H7 (cell line): ENCODE measurements around the gene OVOL1. TPM values are rescaled to one million over a fixed set of nuclear protein-coding genes. Genes with fewer than 3 reads are reported as not detected.

Experiments
- DNase-seq: peaks from one replicate; pipeline ENCODE4 v3.0.0; 2012
- H3K27me3 ChIP-seq: 2 replicates; pipeline ENCODE4 v1.6.0; 2011; ENCODE audit warnings: mild to moderate bottlenecking, low read length; ENCODE audit not compliant: control insufficient read depth, insufficient read depth
- H3K36me3 ChIP-seq: replicated peaks from 2 replicates; pipeline ENCODE4 v1.5.1; 2011; ENCODE audit warnings: low read length; ENCODE audit not compliant: control insufficient read depth, insufficient read depth
- H3K4me3 ChIP-seq: 2 replicates; pipeline ENCODE4 v1.5.1; 2011; ENCODE audit warnings: low read depth, mild to moderate bottlenecking, control low read depth, low read length, moderate library complexity; ENCODE audit not compliant: insufficient read depth
- total RNA-seq: library from RNA; depleted of rRNA; stranded (reverse); fragments of >200 nt; shearing (Covaris generic); gene quantifications from 2 replicates; pipeline ENCODE4 v1.2.3, GENCODE V29; 2014

The OVOL1 gene
- total RNA-seq, 1 experiment from 2014 or later = 1.2 TPM

DNA sequence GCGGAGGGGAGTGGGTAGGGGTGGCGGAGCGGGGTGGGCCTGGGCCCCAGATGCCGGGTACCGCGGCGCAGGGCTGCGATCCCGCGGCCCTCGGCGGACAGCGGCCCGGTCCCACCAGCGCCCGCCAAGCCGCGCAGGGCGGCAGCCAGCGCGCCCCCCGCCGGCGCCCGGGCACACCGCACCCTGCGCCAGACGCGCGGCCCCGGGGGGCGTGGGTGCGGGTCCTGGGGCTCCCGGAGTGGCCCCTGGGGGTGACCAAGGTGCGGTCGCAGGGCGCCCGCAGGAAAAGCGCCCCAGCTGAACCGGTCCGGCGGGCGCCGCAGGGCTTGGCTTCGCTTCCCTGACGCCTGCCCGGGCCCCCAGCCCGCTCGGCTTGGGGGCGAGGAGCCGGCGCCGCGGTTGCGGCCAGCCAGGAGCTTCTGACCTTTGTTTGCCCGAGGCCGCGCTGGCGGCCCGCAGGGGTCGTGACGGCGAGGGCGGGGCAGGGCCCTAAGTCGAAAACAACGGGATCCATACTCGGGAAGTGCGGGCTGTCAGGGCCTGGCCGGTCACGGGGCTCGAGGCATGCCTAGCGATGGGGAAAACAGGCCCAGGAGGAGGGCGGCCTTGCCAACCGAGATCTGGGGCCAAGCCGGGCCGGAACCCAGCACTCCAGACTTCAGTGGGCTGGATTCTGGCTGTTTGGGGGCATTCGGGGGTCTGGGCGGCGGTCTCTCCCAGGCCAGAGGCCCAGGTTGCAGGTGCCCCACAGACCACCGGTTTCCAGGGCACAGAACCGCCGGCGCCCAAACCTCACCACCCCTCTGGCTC, 5.5 kb upstream of the OVOL1 start:
- H3K36me3 ChIP-seq = no peaks in the 10 kb centered on the region; the same call in none of the 2 replicates
- H3K27me3 ChIP-seq = peaks cover 49% of the 10 kb centered on the region
- DNase-seq = peak; percentile 92
- peak overlapping the region; percentile 69 for H3K4me3 ChIP-seq

DNA sequence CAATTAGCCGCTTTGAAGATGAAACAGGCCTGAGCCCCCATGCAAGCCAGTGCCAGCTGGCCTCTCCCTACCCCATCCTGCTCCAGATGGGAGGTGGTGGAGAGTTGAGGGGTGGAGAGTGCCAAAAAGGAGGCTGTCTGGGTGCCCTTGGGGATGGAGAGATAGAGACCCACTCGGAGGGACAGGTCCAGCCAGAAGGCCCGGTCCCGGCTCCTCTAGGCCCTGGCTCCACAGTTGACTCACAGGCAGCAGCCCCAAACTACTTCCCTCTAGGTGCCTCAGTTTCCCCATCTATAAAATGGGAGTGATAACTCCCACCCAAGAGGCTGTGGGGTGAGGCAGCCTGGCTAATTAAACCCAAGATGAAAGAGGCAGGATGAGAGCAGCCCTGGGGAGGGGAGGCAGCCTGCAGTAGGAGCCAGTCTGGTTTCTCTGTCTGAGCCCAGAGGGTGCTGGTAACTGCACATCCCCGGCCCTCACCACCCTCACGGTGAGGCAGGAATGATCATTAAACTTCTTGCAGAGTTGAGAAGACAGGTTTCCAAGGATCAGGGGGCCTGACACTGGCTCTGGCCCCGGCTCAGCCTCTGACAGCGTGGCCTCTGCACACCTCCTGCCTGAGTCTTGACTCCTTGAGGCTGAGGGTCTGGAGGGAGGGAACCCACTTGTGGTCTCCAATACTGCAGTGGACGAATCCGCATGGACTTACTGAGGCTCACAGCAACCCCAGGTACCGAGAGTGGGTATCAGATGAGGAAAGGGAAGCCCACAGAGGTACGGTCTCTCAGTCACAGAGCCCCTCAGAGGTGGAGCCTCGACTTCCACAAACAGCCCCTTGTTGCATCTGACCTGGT, 4.7 kb upstream of the OVOL1 start:
- Histone ChIP-seq H3K27me3 (peaks cover 57% of the 10 kb centered on the region), H3K4me3 (no peak overlapping the region; the same call in 1 of the 2 replicates), H3K36me3 (no peaks in the 10 kb centered on the region; the same call in none of the 2 replicates)
- DNase-seq = peak; percentile 54

DNA sequence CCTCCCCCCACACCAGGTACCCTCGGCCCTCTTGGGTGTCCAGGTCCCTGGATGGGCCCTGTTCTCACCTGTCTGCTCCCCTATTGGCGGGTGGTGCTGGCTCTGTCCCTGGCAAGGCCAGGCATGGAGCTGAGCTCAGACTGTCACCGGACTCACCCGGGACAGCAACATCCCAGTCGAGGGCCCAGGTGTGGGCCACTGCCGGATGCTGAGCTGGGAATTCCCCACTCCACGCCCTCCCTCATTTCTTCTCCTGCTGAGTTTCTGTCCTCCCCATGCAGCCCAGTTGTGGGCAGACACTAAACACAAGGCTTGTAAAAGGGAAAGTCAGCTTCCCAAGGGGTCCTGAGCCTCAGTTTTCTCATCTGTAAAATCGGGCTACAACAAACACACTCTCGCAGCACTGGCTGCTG, 4.0 kb upstream of the OVOL1 start:
- DNase-seq = peak; percentile 57
- H3K36me3 ChIP-seq = no peaks in the 10 kb centered on the region; the same call in none of the 2 replicates
- peaks cover 62% of the 10 kb centered on the region for H3K27me3 ChIP-seq
- no peak overlapping the region for H3K4me3 ChIP-seq

DNA sequence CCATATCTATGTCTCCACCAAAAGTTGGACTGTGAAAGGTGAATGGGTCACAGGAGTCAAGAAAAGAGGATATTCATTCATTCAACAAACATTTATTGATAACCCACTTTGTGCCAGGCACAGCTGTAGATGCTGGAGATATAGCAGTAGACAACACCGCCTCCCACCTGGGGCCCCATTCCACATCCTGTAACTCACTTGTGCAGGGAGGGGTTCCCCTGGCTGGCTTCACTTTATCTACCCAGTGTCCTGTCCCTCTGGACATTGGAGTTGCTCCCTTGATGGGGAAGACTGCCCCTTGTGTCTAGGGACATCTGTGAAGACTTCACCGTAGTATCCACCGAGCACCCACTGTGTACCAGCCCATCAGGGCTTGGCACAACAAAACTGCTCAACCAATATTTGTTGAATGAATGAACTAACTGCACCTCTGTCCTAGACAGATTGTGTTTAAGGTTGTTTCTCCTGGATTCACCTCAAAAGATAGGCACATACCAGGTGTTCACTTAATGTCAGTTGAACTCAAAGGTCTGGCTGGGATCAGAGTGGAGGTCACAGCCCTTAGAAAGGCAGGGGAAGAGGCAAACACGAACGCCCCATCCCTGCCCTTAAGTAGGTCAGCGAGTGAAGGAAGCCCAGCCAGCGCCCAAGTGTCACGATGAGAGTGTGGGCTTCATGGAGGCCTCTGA, 1.4 kb upstream of the OVOL1 start:
- Histone ChIP-seq H3K27me3 (peaks cover 66% of the 10 kb centered on the region), H3K4me3 (no peak overlapping the region), H3K36me3 (no peaks in the 10 kb centered on the region)
- DNase-seq = peak; percentile 44

DNA sequence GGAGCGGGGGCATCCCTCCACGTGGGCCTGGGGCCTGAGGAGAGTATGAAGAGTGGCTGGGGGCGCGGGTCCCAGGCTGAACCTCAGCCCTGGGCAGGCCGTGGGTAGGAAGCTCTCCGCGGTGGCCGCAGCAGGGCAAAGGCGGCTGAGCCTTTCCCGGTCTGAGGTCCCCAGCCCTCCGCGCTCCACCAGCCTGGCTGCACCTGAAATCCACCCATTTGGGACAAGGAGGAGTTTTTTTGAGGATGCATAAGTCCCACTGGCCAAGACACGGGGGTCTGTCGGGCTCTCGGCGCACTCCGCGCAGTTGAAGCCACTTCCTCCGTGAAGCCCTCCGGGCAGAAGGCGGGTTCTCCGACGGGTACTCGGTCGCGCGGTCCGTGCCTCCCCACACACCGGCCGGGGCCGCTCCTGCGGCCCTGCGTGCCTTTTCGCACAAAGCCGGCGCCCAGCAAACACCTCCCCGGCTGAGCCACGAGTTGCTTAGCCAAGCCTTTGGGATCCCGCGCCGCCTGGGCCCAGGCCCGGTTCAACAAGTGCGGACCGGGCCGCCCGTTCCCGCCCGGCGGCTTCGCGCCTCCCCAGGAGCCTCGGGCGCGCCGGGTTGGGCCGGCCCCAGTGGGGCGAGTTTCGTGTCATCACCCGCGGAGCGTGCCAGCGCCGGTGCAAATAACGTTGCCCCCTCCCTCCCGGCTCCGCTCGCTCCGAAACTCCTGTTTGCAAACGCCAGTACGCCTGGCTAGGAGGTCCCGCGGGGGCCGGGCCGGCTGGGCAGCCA, 666 bp upstream of the OVOL1 start:
- H3K4me3 ChIP-seq = peak overlapping the region; percentile 33
- no peaks in the 10 kb centered on the region for H3K36me3 ChIP-seq
- H3K27me3 ChIP-seq = peaks cover 64% of the 10 kb centered on the region
- peak; percentile 84 for DNase-seq

DNA sequence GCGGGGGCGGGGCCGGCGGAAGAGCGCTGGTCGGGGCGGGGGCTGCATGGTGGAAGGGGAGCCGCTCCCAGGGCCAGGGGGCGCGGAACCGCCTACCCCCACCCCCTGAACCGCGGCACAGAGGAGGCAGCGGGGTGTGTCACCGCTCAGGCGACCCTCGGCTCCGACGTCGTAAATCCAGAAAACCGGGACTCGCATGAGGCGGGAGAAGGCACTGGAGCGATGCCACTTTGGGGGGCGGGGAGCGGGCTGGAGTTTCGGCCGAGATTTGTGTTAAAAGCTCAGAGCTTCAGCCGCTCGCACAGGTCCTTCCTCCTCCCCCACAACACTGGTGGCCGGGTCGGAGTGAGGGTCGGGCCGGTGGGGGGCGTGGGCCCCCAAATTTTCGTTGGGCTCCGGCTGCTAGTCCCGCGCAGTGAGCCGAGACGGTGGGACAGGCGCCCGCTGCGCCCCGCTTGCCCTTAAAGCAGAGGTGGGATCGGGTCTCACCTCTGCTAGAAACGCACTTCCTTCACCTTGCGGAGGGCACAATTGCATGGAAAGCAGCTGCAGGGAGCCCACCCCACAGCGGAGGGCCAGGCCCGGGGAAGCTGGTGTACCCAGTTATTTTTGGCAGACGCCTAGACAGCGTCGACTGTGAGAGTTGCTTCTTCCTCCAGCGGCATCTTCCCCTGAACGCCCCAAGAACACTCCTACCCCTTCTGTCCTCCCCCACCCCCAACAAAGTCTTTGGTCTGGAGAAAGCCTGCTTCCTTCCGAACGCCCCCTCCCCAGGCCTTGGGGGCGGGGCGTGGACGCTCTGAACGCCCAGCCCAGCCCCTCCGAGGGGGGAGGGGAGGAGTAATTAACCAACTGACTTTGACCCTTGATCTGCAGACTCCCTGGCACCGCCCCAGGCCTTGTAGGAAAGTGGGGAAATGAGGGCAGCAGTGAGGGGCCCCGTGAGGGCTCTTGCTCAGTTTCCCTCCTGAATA, 1.1 kb downstream of the OVOL1 start:
- Histone ChIP-seq H3K27me3 (peaks cover 47% of the 10 kb centered on the region), H3K4me3 (peak overlapping the region; percentile 58), H3K36me3 (no peaks in the 10 kb centered on the region)
- peak; percentile 97 for DNase-seq

DNA sequence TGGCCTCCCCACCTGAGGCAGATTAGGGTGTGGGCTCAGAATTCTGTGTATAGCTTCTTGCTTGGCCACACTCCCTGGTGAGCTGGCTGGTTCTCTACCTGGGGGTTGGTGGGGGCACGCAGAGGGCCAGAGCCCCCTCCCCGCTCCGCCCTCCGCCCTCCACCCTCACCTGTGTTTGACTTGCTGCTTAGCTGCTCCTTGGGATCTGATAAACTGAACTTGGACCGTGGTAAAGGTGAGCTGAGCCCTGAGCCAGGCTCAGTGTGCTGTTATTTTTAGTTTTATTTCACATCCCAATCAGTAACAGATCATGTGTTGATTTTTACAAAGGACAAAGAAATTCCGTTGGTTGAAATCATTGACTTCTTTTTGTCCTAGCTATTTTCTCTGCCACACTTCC, 2.0 kb downstream of the OVOL1 start:
- Histone ChIP-seq H3K27me3 (peaks cover 44% of the 10 kb centered on the region), H3K36me3 (no peaks in the 10 kb centered on the region), H3K4me3 (no peak overlapping the region)
- DNase-seq = peak; percentile 65

DNA sequence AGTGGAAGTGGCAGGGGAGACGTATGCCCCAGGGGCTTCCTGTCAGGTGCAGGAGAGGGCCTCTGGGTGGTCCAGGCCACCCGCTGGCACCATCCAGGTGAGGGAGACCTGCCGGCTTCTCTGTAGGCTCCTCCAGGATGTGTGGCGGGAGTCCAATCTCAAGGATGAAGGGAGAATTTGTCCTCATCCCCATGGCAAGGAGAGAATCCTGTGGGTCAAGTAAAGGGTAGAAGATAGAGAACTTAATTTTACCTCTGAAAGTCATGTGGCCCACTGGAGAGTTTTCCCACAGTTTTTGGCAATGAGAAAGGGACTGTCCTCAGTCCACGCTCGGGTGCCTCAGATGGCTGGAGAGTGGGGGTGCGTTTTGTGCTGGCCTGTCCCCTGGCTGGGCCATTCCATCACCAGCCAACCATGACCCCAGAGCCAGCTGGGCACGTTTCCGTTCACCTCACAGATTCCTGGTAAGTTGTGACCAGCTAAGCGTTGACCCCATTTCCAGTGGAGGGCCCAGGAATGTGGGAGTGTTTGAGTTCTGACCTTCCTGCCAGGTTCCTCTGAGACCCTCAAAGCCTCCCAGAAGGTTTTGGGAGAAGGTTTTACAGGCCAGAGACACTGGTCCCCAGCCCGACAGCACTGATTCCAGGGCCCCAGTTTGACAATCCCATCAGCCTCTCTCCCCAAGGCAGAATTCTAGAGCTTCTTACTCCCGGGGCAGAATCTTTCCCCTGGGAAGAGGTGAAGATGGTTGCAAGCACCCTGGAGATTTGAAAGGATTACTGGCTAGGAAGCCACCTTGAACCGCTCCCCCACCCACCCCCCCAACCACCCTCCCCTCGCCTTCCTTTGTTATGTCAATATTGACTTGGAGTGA, 2.6 kb downstream of the OVOL1 start:
- H3K36me3 ChIP-seq = no peaks in the 10 kb centered on the region; the same call in 1 of the 2 replicates
- peaks cover 38% of the 10 kb centered on the region for H3K27me3 ChIP-seq
- DNase-seq = peak; percentile 80
- H3K4me3 ChIP-seq = no peak overlapping the region

DNA sequence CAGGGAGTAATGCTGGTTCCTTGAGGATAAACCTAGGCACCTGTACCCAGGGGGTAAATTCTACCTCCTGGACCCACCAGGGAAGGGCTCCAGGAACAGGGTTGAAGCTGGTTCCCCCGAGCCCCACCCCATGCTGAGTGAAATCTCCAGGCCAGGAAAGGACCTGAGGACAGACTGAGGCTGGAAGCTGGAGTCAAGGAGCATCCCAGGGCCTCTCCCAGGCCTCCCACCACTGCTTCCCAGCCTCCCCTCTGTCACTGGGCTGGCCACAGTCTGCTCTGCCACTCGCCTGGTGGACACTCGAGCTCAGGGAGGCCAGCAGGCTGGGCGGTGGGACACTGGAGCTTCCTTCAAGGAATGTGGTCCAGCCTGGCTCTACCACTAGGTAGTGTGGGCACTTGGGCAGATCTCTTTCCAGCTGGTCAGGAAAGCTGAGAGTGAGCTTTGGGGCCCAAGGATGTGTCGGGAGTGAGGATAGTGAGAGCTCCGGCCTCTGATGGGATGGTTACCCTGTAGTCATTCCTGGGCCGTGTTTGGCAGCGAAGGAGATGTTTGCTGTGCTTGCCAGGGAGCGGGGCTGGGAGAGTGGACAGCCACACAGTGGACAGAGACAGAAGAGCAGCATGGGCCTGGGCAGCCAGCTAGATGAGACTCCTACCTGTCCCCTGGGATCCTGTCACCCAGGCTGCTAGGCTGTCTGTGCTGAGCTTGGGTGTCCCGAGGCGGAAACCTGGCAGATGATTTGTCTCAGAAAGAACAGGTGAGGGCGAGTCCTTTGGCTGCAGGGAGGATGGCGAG, 3.4 kb downstream of the OVOL1 start:
- peak; percentile 59 for DNase-seq
- H3K4me3 ChIP-seq = no peak overlapping the region
- peaks cover 31% of the 10 kb centered on the region for H3K27me3 ChIP-seq
- H3K36me3 ChIP-seq = no peaks in the 10 kb centered on the region; the same call in 1 of the 2 replicates

DNA sequence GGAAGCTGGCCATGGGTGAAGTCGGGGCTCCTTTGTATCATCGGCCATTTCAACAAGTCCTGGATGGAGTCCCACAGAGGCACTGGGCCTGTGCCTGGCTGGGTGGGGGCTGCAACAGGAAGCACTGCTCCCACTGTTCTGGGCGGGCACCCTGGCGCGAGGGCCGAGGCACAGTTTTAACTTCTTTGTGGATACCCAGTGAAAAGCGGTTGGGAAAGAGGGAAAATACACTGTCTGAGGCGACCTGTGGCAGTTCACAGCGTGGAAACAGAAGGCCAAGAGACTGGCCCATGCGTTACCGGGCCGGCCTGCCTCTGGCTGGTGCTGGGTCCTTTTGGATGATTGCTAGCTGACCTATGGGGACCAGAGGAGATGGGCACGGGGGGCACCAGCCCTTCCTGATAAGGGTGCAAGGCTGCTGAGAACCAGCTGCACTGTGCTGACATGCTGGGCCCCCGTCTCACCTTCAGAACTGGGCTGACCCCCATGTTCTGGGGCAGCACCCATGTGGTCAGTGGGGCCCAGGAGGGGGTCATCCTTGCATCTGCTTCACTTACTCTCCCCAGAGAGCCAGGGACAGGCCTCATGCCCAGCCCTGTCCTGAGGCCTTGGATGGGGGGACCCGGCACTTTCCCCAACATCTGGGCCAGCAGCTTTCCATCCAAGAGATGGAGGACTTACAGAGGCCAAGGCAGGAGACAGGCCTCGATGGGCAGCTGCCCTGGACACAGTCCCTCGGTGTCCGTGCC, 4.2 kb downstream of the OVOL1 start:
- Histone ChIP-seq H3K4me3 (no peak overlapping the region), H3K27me3 (peaks cover 23% of the 10 kb centered on the region), H3K36me3 (no peaks in the 10 kb centered on the region; the same call in 1 of the 2 replicates)
- peak; percentile 35 for DNase-seq

DNA sequence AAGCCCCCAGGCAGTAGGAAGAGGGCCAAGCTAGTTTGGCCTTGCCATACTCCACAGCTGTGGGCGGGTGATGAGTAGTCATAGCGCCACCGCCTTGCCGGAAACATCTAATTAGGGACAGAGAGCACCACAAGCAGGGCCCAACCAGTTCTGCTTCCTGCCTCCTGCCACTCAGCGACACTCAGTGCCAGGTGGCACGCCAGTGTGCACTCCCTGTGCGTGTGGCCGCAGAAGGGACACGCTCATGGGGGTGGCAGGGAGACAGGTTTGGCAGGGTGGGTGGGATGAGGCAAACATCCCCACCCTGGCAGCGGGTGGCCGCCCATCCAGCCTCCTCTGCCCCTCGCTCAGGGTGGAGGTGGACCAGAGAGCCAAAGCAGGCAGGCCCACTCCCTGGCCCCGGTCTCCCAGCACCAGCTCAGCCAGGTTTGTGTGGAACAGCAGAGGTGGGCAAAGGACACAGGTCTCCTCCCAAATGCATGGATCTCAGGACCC, 4.9 kb downstream of the OVOL1 start:
- Histone ChIP-seq H3K36me3 (no peaks in the 10 kb centered on the region; the same call in 1 of the 2 replicates), H3K4me3 (no peak overlapping the region), H3K27me3 (peaks cover 17% of the 10 kb centered on the region)
- DNase-seq = peak; percentile 50
